ENCODE results near the gene SLC8A3. TPM values are rescaled to one million over a fixed set of nuclear protein-coding genes. Genes with fewer than 3 reads are reported as not detected.
A peak's percentile ranks its signal among the peaks of the same experiment; 100 is the strongest.

Gene SLC8A3
- total RNA-seq, 1 donor from 2014 or later, result 28.4 TPM

GRCh38 chr14:70116278-70116677 lies 72.5 kb downstream of the SLC8A3 start:
- DNase-seq, result no peak

- peak; percentile 11 for DNase-seq
Measured at GRCh38 chr14:70114621-70115156, 74.1 kb downstream of the SLC8A3 start.

- no peak for DNase-seq
Measured at GRCh38 chr14:70113211-70113610, 75.5 kb downstream of the SLC8A3 start.

GRCh38 chr14:70108419-70108818 lies 80.3 kb downstream of the SLC8A3 start:
- peak; percentile 24 for DNase-seq

GRCh38 chr14:70107309-70107708 lies 81.4 kb downstream of the SLC8A3 start:
- no peak for DNase-seq

- no peak for DNase-seq
Measured at GRCh38 chr14:70100071-70100470, 88.7 kb downstream of the SLC8A3 start.

- DNase-seq, result peak; percentile 52
Measured at GRCh38 chr14:70098250-70098809, 90.4 kb downstream of the SLC8A3 start.

- DNase-seq, result peak; percentile 12
Measured at GRCh38 chr14:70097576-70098249, 91.0 kb downstream of the SLC8A3 start.

GRCh38 chr14:70096866-70097265 lies 91.9 kb downstream of the SLC8A3 start:
- DNase-seq, result peak; percentile 27

GRCh38 chr14:70094631-70095030 lies 94.1 kb downstream of the SLC8A3 start:
- DNase-seq, result no peak

- no peak for DNase-seq
Measured at GRCh38 chr14:70094106-70094505, 94.6 kb downstream of the SLC8A3 start.

- DNase-seq, result no peak
Measured at GRCh38 chr14:70093156-70093555, 95.6 kb downstream of the SLC8A3 start.

- no peak for DNase-seq
Measured at GRCh38 chr14:70087380-70087697, 101.4 kb downstream of the SLC8A3 start.

- DNase-seq, result peak; percentile 69
Measured at GRCh38 chr14:70086685-70087379, 101.9 kb downstream of the SLC8A3 start.

- DNase-seq, result no peak
Measured at GRCh38 chr14:70084226-70084625, 104.5 kb downstream of the SLC8A3 start.

GRCh38 chr14:70082394-70082793 lies 106.4 kb downstream of the SLC8A3 start:
- no peak for DNase-seq

- no peak for DNase-seq
Measured at GRCh38 chr14:70080076-70080475, 108.7 kb downstream of the SLC8A3 start.

GRCh38 chr14:70078329-70078728 lies 110.4 kb downstream of the SLC8A3 start:
- no peak for DNase-seq

GRCh38 chr14:70077720-70078119 lies 111.0 kb downstream of the SLC8A3 start:
- no peak for DNase-seq

GRCh38 chr14:70077005-70077404 lies 111.7 kb downstream of the SLC8A3 start:
- DNase-seq, result no peak

- DNase-seq, result peak; percentile 58
Measured at GRCh38 chr14:70073924-70074566, 114.7 kb downstream of the SLC8A3 start.

- no peak for DNase-seq
Measured at GRCh38 chr14:70069186-70069585, 119.6 kb downstream of the SLC8A3 start.

- DNase-seq, result no peak
Measured at GRCh38 chr14:70067810-70068209, 120.9 kb downstream of the SLC8A3 start.
